KMS-11 (cell line): ENCODE measurements around the gene NVL.

Experiments
- H2AFZ ChIP-seq: fragments of 200-600 bp; sonication (generic); 2 replicates; pipeline ENCODE4 v1.6.1; 2016; ENCODE audit warnings: antibody characterized with exemption, mixed run types, low read depth
- H3K27ac ChIP-seq: fragments of 200-600 bp; sonication (generic); 2 replicates; pipeline ENCODE4 v1.6.1; 2016; ENCODE audit warnings: mild to moderate bottlenecking, mixed run types
- H3K27me3 ChIP-seq: fragments of 200-600 bp; sonication (generic); 2 replicates; pipeline ENCODE4 v1.6.1; 2017; ENCODE audit warnings: mild to moderate bottlenecking, low read depth, mixed run types, moderate library complexity; ENCODE audit not compliant: insufficient read depth
- H3K36me3 ChIP-seq: fragments of 200-600 bp; sonication (generic); 2 replicates; pipeline ENCODE4 v1.6.1; 2017; ENCODE audit warnings: mild to moderate bottlenecking, mixed run types; ENCODE audit not compliant: insufficient read depth
- H3K4me1 ChIP-seq: fragments of 200-600 bp; sonication (generic); 2 replicates; pipeline ENCODE4 v1.6.1; 2016; ENCODE audit warnings: mild to moderate bottlenecking, low read depth, mixed run types; ENCODE audit not compliant: poor library complexity, severe bottlenecking
- H3K4me2 ChIP-seq: fragments of 200-600 bp; sonication (generic); 2 replicates; pipeline ENCODE4 v1.7.0; 2016; ENCODE audit warnings: mild to moderate bottlenecking, mixed run types
- H3K4me3 ChIP-seq: fragments of 200-600 bp; sonication (generic); IDR thresholded peaks from 2 replicates; pipeline ENCODE4 v1.6.1; 2017; ENCODE audit warnings: low read depth, low read length, mixed read lengths; ENCODE audit not compliant: insufficient read depth
- H3K79me2 ChIP-seq: fragments of 200-600 bp; sonication (generic); 2 replicates; pipeline ENCODE4 v1.6.1; 2016; ENCODE audit warnings: low read depth, mixed run types; ENCODE audit not compliant: insufficient read depth
- H3K9ac ChIP-seq: fragments of 200-600 bp; sonication (generic); 2 replicates; pipeline ENCODE4 v1.6.1; 2016; ENCODE audit warnings: mild to moderate bottlenecking, mixed run types
- H4K20me1 ChIP-seq: fragments of 200-600 bp; sonication (generic); 2 replicates; pipeline ENCODE4 v1.6.1; 2016; ENCODE audit warnings: mild to moderate bottlenecking, mixed run types; ENCODE audit not compliant: insufficient read depth
- TF ChIP-seq, protein P1 (sequence below): fragments of 200-600 bp; sonication (generic); conservative IDR thresholded peaks from 2 replicates; pipeline ENCODE4 v1.6.1; 2017; ENCODE audit warnings: low read depth, mild to moderate bottlenecking, antibody characterized with exemption, low read length, moderate library complexity, mixed read lengths

Gene NVL

DNA sequence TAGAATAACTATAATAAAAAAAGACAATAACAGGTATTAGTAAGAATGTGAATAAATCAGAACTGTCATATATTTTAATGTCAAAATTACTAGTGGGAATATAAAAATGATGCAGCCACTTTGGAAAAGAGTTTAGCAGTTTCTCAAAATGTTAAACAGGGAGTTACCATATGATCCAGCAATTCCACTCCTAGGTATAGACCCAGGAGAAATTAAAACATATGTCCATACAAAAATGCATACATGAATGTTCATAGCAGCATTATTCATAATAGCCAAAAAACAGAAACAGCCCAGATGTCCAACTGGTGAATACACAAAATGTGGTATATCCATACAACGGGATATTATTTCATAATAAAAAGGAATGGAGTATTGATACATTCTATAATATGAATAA, 71.6 kb downstream of the NVL start:
- Histone ChIP-seq H3K4me1 (peaks cover 17% of the 10 kb centered on the region), H3K79me2 (no peaks in the 10 kb centered on the region), H3K9ac (no peak overlapping the region), H3K36me3 (no peaks in the 10 kb centered on the region), H4K20me1 (no peaks in the 10 kb centered on the region), H3K27ac (no peak overlapping the region), H2AFZ (no peak overlapping the region), H3K4me3 (no peak overlapping the region), H3K27me3 (no peaks in the 10 kb centered on the region), H3K4me2 (no peak overlapping the region)
- TF ChIP-seq, protein P1, sequence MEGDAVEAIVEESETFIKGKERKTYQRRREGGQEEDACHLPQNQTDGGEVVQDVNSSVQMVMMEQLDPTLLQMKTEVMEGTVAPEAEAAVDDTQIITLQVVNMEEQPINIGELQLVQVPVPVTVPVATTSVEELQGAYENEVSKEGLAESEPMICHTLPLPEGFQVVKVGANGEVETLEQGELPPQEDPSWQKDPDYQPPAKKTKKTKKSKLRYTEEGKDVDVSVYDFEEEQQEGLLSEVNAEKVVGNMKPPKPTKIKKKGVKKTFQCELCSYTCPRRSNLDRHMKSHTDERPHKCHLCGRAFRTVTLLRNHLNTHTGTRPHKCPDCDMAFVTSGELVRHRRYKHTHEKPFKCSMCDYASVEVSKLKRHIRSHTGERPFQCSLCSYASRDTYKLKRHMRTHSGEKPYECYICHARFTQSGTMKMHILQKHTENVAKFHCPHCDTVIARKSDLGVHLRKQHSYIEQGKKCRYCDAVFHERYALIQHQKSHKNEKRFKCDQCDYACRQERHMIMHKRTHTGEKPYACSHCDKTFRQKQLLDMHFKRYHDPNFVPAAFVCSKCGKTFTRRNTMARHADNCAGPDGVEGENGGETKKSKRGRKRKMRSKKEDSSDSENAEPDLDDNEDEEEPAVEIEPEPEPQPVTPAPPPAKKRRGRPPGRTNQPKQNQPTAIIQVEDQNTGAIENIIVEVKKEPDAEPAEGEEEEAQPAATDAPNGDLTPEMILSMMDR = no peak

DNA sequence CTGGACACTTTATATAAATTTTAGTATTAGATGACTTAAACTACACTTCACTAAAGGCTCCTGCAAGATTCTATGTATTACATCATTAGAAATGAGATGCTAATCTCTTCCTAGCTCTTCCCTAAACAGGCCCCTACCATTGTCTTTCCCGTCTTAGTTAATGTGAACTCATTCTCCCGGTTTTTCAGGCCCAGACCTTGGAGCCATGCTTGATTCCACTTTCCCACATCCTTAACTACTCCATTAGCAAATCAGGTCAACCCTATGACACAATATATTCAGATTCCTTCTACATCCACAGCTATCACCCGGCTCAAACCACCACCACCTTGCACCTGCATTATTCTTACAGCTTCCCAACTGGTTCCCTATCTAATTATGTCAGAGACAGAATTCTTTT, 73.3 kb downstream of the NVL start:
- TF ChIP-seq, protein P1 = no peak
- H4K20me1 ChIP-seq = no peaks in the 10 kb centered on the region
- H3K79me2 ChIP-seq = no peaks in the 10 kb centered on the region
- no peak overlapping the region for H3K4me3 ChIP-seq
- H3K27me3 ChIP-seq = no peaks in the 10 kb centered on the region
- H3K27ac ChIP-seq = no peak overlapping the region
- H3K9ac ChIP-seq = no peak overlapping the region
- no peak overlapping the region for H3K4me2 ChIP-seq
- H2AFZ ChIP-seq = no peak overlapping the region
- no peaks in the 10 kb centered on the region for H3K36me3 ChIP-seq
- peaks cover under 1% of the 10 kb centered on the region for H3K4me1 ChIP-seq

DNA sequence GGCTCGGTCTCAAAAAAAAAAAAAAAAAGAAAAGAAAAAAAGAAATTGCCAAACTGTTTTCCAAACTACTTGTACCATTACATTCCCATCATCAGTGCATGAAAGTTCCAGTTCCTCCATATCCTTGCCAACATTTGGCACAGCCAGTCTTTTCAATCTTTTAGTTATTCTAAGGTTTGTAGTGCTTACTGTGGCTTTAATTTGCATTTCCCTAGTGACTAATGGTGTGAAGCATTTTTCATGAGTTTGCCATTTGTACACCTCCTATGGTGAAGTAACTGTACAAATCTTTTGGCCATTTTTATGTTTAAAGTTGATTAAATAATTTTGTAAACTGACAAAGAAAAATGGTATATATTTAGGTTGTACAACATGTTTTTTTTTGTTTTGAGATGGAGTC, 76.3 kb downstream of the NVL start:
- no peak overlapping the region for H3K4me2 ChIP-seq
- TF ChIP-seq, protein P1 = no peak

DNA sequence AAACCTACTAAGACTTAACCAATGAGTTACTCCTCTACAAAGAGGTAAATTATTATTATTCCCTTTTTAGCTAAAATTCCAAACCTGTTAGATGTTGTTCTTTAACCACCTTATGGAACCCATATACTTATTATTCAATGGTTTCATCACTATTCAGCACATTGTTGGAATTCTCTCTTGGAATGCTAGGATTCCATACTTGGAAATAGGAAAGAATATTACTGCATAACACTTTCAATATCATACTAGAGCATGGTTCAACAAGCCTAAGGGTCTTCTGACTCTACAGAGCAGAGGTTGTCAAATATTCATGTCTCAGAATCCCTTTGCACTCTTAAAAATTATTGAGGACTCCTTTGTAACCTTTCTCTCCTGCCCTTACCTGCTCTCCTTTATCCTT, 77.5 kb downstream of the NVL start:
- Histone ChIP-seq H3K9ac (no peak overlapping the region), H3K4me3 (no peak overlapping the region), H3K4me2 (no peak overlapping the region), H3K27me3 (no peaks in the 10 kb centered on the region), H2AFZ (no peak overlapping the region), H3K79me2 (no peaks in the 10 kb centered on the region), H3K4me1 (no peaks in the 10 kb centered on the region), H3K36me3 (no peaks in the 10 kb centered on the region), H4K20me1 (no peaks in the 10 kb centered on the region), H3K27ac (no peak overlapping the region)
- TF ChIP-seq, protein P1 = no peak

More for the DNA sequence above, 76.3 kb downstream of the NVL start:
- Histone ChIP-seq H2AFZ (no peak overlapping the region), H3K36me3 (no peaks in the 10 kb centered on the region), H4K20me1 (no peaks in the 10 kb centered on the region), H3K9ac (no peak overlapping the region), H3K4me1 (no peaks in the 10 kb centered on the region), H3K27ac (no peak overlapping the region), H3K27me3 (no peaks in the 10 kb centered on the region), H3K79me2 (no peaks in the 10 kb centered on the region), H3K4me3 (no peak overlapping the region)
